Neural progenitor cell (in vitro differentiated cells): ENCODE results near the gene JMJD4.

Experiments used
- EZH2 ChIP-seq: fragments of 200-600 bp; sonication (generic); IDR thresholded peaks from 2 replicates; pipeline ENCODE4 v1.6.1; 2017; ENCODE audit warnings: antibody characterized with exemption, mild to moderate bottlenecking, moderate library complexity
- TF ChIP-seq, protein P1 (sequence below): fragments of 200-600 bp; sonication (generic); IDR thresholded peaks from 2 replicates; pipeline ENCODE4 v1.5.1; 2017; ENCODE audit warnings: antibody characterized with exemption, mild to moderate bottlenecking

- TF ChIP-seq, protein P1, sequence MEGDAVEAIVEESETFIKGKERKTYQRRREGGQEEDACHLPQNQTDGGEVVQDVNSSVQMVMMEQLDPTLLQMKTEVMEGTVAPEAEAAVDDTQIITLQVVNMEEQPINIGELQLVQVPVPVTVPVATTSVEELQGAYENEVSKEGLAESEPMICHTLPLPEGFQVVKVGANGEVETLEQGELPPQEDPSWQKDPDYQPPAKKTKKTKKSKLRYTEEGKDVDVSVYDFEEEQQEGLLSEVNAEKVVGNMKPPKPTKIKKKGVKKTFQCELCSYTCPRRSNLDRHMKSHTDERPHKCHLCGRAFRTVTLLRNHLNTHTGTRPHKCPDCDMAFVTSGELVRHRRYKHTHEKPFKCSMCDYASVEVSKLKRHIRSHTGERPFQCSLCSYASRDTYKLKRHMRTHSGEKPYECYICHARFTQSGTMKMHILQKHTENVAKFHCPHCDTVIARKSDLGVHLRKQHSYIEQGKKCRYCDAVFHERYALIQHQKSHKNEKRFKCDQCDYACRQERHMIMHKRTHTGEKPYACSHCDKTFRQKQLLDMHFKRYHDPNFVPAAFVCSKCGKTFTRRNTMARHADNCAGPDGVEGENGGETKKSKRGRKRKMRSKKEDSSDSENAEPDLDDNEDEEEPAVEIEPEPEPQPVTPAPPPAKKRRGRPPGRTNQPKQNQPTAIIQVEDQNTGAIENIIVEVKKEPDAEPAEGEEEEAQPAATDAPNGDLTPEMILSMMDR: no peak
- no peak for TF ChIP-seq EZH2
These were observed 3.8 kb downstream of the JMJD4 start for GRCh38 chr1:227731241-227731677.
